K562 (cell line): Measurements from ENCODE around the gene ANO6. TPM values are rescaled to one million over a fixed set of nuclear protein-coding genes. Genes with fewer than 3 reads are reported as not detected.

Experiments
- MGA ChIP-seq: fragments of 450-650 bp; IDR thresholded peaks from 2 replicates; pipeline ENCODE4 v1.6.1; 2016; ENCODE audit warnings: mild to moderate bottlenecking, moderate library complexity
- polyA plus RNA-seq, 8 experiments: library from polyadenylated mRNA; depleted of rRNA in 4 of 8; stranded (reverse) in 5 of 8; unstranded in 3 of 8; fragments of >200 nt; fragmentation: Nextera tagmentation in 2 of 8; fragmentation: Illumina TruSeq in 1 of 8; extraction: Ambion mirVana in 2 of 8; extraction: Trizol in 1 of 8; gene quantifications; 2 replicates each; pipeline versions ENCODE4 v1.2.1 to v1.2.3, GENCODE V29; 2011 to 2014; ENCODE audit warnings: inconsistent platforms in 1 of 8, missing spikeins in 1 of 8
- total RNA-seq, 7 experiments: library from RNA; depleted of rRNA in 6 of 7; stranded (reverse); fragments of >200 nt in 6 of 7; fragmentation: Illumina TruSeq in 2 of 7; extraction: Trizol in 2 of 7; gene quantifications; 2 replicates each; pipeline versions ENCODE4 v1.2.1 to v1.2.3, GENCODE V29; 2011 to 2021; ENCODE audit warnings: low replicate concordance in 1 of 7

ANO6 gene
- total and polyA plus RNA-seq, 9 of the 15 experiments (the other 6 are each of a cell fraction or from before 2014, with no cell fraction given) = 3.5 to 24.7 (median 20.3) TPM

- no peak for TF ChIP-seq MGA
Observed at GRCh38 chr12:45336762-45337596, 121.1 kb downstream of the ANO6 start (continued).
